Measurements from ENCODE around the gene MFF. TPM values are rescaled to one million over a fixed set of nuclear protein-coding genes. Genes with fewer than 3 reads are reported as not detected.
"Not testable (repeated sequence)": the region's sequence is repeated elsewhere in the genome, so short reads cannot be mapped to it uniquely, and the experiment has no call there.

MFF gene
- total and polyA plus RNA-seq, 2 donors (not counting 1 experiment from before 2014, with no cell fraction given): 77.9 to 174 TPM

DNA sequence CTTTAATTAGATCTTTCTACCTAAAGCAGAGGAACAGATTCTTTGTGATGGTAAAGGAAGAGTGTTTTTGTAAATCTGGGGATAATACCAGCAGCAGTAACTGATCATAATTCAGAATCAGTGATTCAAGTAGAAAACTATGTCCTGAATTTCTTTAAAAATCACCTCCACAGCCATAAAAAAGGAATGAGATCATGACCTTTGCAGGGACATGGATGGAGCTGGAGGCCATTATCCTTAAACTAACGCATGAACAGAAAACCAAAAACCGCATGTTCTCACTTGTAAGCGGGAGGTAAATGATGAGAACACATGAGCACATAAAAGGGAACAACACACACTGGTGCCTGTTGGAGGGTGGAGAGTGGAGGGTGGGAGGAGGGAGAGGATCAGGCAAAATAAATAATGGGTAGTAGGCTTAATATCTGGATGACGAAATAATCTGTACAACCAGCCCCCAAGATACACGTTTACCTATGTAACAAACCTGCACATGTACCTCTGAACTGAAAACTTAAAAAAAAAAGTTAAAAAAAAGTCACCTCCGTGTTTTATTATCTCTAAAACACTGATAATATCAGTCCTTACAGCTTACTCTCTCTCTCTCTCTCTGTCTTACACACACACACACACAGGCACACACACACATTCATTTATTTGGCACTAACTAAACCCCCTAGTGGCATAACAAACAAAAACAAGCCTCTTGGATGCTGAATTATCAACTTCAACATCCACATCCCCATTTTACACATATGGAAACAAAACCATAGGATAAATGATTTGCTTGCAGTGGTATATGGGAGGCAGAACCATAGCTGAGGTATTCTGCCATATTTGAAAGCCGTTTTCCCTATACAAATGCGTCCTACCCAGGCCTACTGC is 52.7 kb downstream of the MFF start:
- Histone ChIP-seq H3K36me3 (ENCODE audit: control insufficient read depth, insufficient read depth, low read length) (no peaks in the 10 kb centered on the region), H2AFZ (ENCODE audit: low read length) (no peak overlapping the region), H3K4me2 (ENCODE audit: extremely low read depth, insufficient read depth, low read length) (no peak overlapping the region), H3K9me3 (ENCODE audit: control insufficient read depth, insufficient read depth, low read depth, low read length) (no peaks in the 10 kb centered on the region), H3K4me3 (replicated peaks in 1 of 4; ENCODE audit: control extremely low read depth in 1 of 4, insufficient read depth in 1 of 4, low read depth in 3 of 4, low read length in 4 of 4) (no peak overlapping the region), H3K27ac (ENCODE audit: insufficient read depth, low read length) (no peak overlapping the region), H3K4me1 (ENCODE audit: control insufficient read depth, extremely low read depth, insufficient read depth, low read length) (peaks cover 6% of the 10 kb centered on the region), H3K79me2 (ENCODE audit: control insufficient read depth, insufficient read depth, low read length) (no peaks in the 10 kb centered on the region), H3K27me3 (ENCODE audit: control insufficient read depth, insufficient read depth, low read length) (no peaks in the 10 kb centered on the region), H4K20me1 (ENCODE audit: control insufficient read depth, extremely low read depth, insufficient read depth, low read length) (no peaks in the 10 kb centered on the region), H3K9ac (ENCODE audit: insufficient read depth, low read length) (no peak overlapping the region)
- TF ChIP-seq, protein P1, sequence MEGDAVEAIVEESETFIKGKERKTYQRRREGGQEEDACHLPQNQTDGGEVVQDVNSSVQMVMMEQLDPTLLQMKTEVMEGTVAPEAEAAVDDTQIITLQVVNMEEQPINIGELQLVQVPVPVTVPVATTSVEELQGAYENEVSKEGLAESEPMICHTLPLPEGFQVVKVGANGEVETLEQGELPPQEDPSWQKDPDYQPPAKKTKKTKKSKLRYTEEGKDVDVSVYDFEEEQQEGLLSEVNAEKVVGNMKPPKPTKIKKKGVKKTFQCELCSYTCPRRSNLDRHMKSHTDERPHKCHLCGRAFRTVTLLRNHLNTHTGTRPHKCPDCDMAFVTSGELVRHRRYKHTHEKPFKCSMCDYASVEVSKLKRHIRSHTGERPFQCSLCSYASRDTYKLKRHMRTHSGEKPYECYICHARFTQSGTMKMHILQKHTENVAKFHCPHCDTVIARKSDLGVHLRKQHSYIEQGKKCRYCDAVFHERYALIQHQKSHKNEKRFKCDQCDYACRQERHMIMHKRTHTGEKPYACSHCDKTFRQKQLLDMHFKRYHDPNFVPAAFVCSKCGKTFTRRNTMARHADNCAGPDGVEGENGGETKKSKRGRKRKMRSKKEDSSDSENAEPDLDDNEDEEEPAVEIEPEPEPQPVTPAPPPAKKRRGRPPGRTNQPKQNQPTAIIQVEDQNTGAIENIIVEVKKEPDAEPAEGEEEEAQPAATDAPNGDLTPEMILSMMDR (conservative IDR thresholded peaks at IDR 0.05 in 1 of 2, IDR thresholded peaks at IDR 0.05 in 1 of 2; ENCODE audit: low read depth in 1 of 2, low read length in 2 of 2): no peak
- TF ChIP-seq EZH2 (IDR thresholded peaks at IDR 0.05; ENCODE audit: low read length, missing control alignments): no peak
- no peak for DNase-seq (ENCODE audit: low read depth in 2 of 2)

DNA sequence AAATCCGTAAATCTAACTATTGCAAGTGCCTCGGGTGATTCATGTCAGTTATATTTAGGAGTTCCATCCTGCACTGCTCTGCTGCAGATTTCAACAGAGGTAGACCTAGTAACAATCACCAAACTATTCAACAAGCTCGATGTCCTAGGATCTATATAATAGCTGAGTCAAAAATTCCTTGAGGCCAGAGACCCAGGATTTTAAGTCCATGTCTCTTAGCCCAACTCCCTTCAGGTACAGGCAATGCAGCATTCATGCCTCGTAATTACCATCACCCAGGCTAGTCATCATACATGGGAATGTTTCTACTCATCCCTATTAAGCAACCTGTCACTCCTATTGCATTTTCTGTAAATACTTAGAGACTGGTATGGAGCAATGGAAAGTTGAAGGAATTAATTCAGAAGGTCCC is 53.3 kb downstream of the MFF start:
- H3K27ac ChIP-seq (ENCODE audit: insufficient read depth, low read length): no peak overlapping the region

DNA sequence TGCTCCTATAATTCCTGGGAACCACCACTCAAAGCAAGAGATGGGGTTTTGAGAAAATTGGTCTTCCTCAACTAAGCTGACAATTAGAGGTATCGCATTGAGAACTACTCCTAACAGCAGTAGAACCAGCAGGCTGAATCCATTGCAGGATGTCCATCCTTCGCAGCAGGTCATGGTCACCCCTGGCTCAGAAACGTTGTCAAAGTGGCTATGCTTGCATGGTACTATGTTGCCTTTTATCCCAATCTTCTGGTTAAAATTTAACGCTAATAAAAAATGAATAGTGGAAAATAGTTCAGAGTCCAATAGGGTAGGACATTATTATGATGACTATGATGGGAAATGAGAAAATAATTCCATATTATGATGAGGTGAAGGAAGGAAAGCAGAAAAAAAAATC is 54.0 kb downstream of the MFF start, which contains the start of gene TM4SF20:
Gene TM4SF20, minus strand, starts transcription at position 212 of the 400 bp plus-strand sequence. Its CDS starts 38 bp downstream, at position 174.
- Histone ChIP-seq H3K27ac (ENCODE audit: insufficient read depth, low read length) (no peak within 1 kb of the TSS), H3K9ac (ENCODE audit: insufficient read depth, low read length) (no peak within 1 kb of the TSS), H3K9me3 (ENCODE audit: control insufficient read depth, insufficient read depth, low read depth, low read length) (no peaks in the 10 kb centered on the region), H2AFZ (ENCODE audit: low read length) (no peak within 1 kb of the TSS), H3K4me3 (replicated peaks in 1 of 4; ENCODE audit: control extremely low read depth in 1 of 4, insufficient read depth in 1 of 4, low read depth in 3 of 4, low read length in 4 of 4) (no peak within 1 kb of the TSS), H3K79me2 (ENCODE audit: control insufficient read depth, insufficient read depth, low read length) (no peaks in the 10 kb centered on the region), H3K36me3 (ENCODE audit: control insufficient read depth, insufficient read depth, low read length) (no peaks in the 10 kb centered on the region), H4K20me1 (ENCODE audit: control insufficient read depth, extremely low read depth, insufficient read depth, low read length) (no peaks in the 10 kb centered on the region), H3K27me3 (ENCODE audit: control insufficient read depth, insufficient read depth, low read length) (no peaks in the 10 kb centered on the region), H3K4me2 (ENCODE audit: extremely low read depth, insufficient read depth, low read length) (no peak within 1 kb of the TSS), H3K4me1 (ENCODE audit: control insufficient read depth, extremely low read depth, insufficient read depth, low read length) (peaks cover 6% of the 10 kb centered on the region)
- DNase-seq (ENCODE audit: low read depth in 2 of 2): no peak
- TF ChIP-seq, protein P1 (conservative IDR thresholded peaks at IDR 0.05 in 1 of 2, IDR thresholded peaks at IDR 0.05 in 1 of 2; ENCODE audit: low read depth in 1 of 2, low read length in 2 of 2): no peak
- no peak for TF ChIP-seq EZH2 (IDR thresholded peaks at IDR 0.05; ENCODE audit: low read length, missing control alignments)

More for the DNA sequence above, 53.3 kb downstream of the MFF start:
- H3K4me1 ChIP-seq (ENCODE audit: control insufficient read depth, extremely low read depth, insufficient read depth, low read length): peaks cover 6% of the 10 kb centered on the region
- H3K4me3 ChIP-seq (replicated peaks in 1 of 4; ENCODE audit: control extremely low read depth in 1 of 4, insufficient read depth in 1 of 4, low read depth in 3 of 4, low read length in 4 of 4): no peak overlapping the region
- no peaks in the 10 kb centered on the region for H4K20me1 ChIP-seq (ENCODE audit: control insufficient read depth, extremely low read depth, insufficient read depth, low read length)
- H3K4me2 ChIP-seq (ENCODE audit: extremely low read depth, insufficient read depth, low read length): no peak overlapping the region
- H3K36me3 ChIP-seq (ENCODE audit: control insufficient read depth, insufficient read depth, low read length): no peaks in the 10 kb centered on the region
- H3K27me3 ChIP-seq (ENCODE audit: control insufficient read depth, insufficient read depth, low read length): no peaks in the 10 kb centered on the region
- no peak overlapping the region for H3K9ac ChIP-seq (ENCODE audit: insufficient read depth, low read length)
- no peak overlapping the region for H2AFZ ChIP-seq (ENCODE audit: low read length)
- no peak for DNase-seq (ENCODE audit: low read depth in 2 of 2)
- no peaks in the 10 kb centered on the region for H3K9me3 ChIP-seq (ENCODE audit: control insufficient read depth, insufficient read depth, low read depth, low read length)
- H3K79me2 ChIP-seq (ENCODE audit: control insufficient read depth, insufficient read depth, low read length): no peaks in the 10 kb centered on the region
- TF ChIP-seq, protein P1 (conservative IDR thresholded peaks at IDR 0.05 in 1 of 2, IDR thresholded peaks at IDR 0.05 in 1 of 2; ENCODE audit: low read depth in 1 of 2, low read length in 2 of 2): no peak
- no peak for TF ChIP-seq EZH2 (IDR thresholded peaks at IDR 0.05; ENCODE audit: low read length, missing control alignments)

DNA sequence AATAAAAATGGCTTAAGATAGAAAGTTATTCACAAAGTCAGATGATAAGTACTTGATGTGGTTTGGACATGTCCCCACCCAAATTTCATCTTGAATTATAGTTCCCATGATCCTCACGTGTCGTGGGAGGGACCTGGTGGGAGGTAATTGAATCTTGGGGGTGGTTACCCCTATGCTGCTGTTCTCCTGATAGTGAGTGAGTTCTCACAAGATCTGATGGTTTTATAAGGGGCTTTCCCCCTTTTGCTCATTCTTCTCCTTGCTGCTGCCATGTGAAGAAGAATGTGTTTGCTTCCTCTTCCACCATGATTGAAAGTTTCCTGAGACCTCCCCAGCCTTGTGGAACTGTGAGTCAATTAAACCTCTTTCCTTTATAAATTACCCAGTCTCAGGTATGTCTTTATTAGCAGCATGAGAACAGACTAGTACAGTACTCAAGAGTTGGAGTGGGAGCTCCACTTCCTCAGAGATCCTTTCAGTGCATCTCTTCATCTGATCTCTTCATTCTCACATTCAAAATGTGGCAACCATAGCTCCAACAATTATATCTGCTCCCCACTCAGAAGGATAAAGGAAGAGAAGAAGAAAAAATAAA is 57.3 kb downstream of the MFF start:
- H3K36me3 ChIP-seq (ENCODE audit: control insufficient read depth, insufficient read depth, low read length); H3K27ac ChIP-seq (ENCODE audit: insufficient read depth, low read length); H2AFZ ChIP-seq (ENCODE audit: low read length); H3K4me2 ChIP-seq (ENCODE audit: extremely low read depth, insufficient read depth, low read length); H3K27me3 ChIP-seq (ENCODE audit: control insufficient read depth, insufficient read depth, low read length); H4K20me1 ChIP-seq (ENCODE audit: control insufficient read depth, extremely low read depth, insufficient read depth, low read length); H3K9ac ChIP-seq (ENCODE audit: insufficient read depth, low read length); DNase-seq (ENCODE audit: low read depth in 2 of 2); H3K4me3 ChIP-seq (replicated peaks in 1 of 4; ENCODE audit: control extremely low read depth in 1 of 4, insufficient read depth in 1 of 4, low read depth in 3 of 4, low read length in 4 of 4); H3K4me1 ChIP-seq (ENCODE audit: control insufficient read depth, extremely low read depth, insufficient read depth, low read length); H3K79me2 ChIP-seq (ENCODE audit: control insufficient read depth, insufficient read depth, low read length); H3K9me3 ChIP-seq (ENCODE audit: control insufficient read depth, insufficient read depth, low read depth, low read length): not testable (repeated sequence)

Measured in fibroblast of lung (primary cell).